HEK293 (cell line): ENCODE data around the gene TEX52.

ENCODE experiments used
- CTCF ChIA-PET: fragments of 350-600 bp; formaldehyde crosslinking; extraction: SDS; loops from one replicate; lab custom pipeline; 2021; ENCODE audit warnings: antibody characterized with exemption; lab: Yijun Ruan, JAX
- POLR2A ChIA-PET: fragments of 300-600 bp; formaldehyde crosslinking; extraction: SDS; loops from one replicate; lab custom pipeline; 2020; ENCODE audit warnings: antibody characterized with exemption, inconsistent platforms; lab: Yijun Ruan, JAX
- H3K27ac ChIP-seq: fragments of 200-500 bp; sonication (Bioruptor generic); 2 replicates; pipeline ENCODE4 v1.5.1; 2014; ENCODE audit warnings: low read depth, low read length, control low read depth, inconsistent platforms; ENCODE audit errors: extremely low read depth
- H3K36me3 ChIP-seq, 2 experiments: fragments of 200-500 bp in 1 of 2; sonication (Bioruptor generic) in 1 of 2; 1 replicate in 1 of 2; 2 replicates in 1 of 2; pipeline ENCODE4 v1.5.1; 2014 to 2017; ENCODE audit warnings: inconsistent platforms in 2 of 2, low read length in 2 of 2; ENCODE audit not compliant: control insufficient read depth in 2 of 2, insufficient read depth in 1 of 2
- H3K4me1 ChIP-seq: fragments of 200-500 bp; sonication (Bioruptor generic); 2 replicates; pipeline ENCODE4 v1.5.1; 2014; ENCODE audit warnings: mild to moderate bottlenecking, low read length, inconsistent platforms; ENCODE audit not compliant: control insufficient read depth, insufficient read depth
- H3K4me3 ChIP-seq: 2 replicates; pipeline ENCODE4 v1.5.1; 2011; ENCODE audit warnings: low read depth, mild to moderate bottlenecking, control low read depth, low read length, moderate library complexity
- H3K9me3 ChIP-seq: fragments of 200-500 bp; sonication (Bioruptor generic); 2 replicates; pipeline ENCODE4 v1.5.1; 2014; ENCODE audit warnings: low read depth, low read length, inconsistent platforms; ENCODE audit not compliant: control insufficient read depth, insufficient read depth
- BCL11B ChIP-seq: fragments of 450-650 bp; formaldehyde crosslinking; IDR thresholded peaks from 2 replicates; pipeline ENCODE4 v1.5.1; 2016; ENCODE audit warnings: low read depth, missing biosample characterization, missing genetic modification characterization
- EGR2 ChIP-seq: fragments of 450-650 bp; formaldehyde crosslinking; IDR thresholded peaks from 2 replicates; pipeline ENCODE4 v1.5.1; 2016; ENCODE audit warnings: low read depth, missing biosample characterization, missing genetic modification characterization
- FEZF1 ChIP-seq: fragments of 450-650 bp; formaldehyde crosslinking; IDR thresholded peaks from 2 replicates; pipeline ENCODE4 v1.5.1; 2016; ENCODE audit warnings: missing biosample characterization, missing genetic modification characterization
- GLI2 ChIP-seq: fragments of 450-650 bp; formaldehyde crosslinking; IDR thresholded peaks from 2 replicates; pipeline ENCODE4; 2017; ENCODE audit warnings: missing biosample characterization, missing genetic modification characterization, low read depth, borderline replicate concordance
- ZBTB17 ChIP-seq: fragments of 450-650 bp; formaldehyde crosslinking; IDR thresholded peaks from 2 replicates; pipeline ENCODE4 v1.5.1; 2016; ENCODE audit warnings: missing biosample characterization, missing genetic modification characterization
- ZFHX2 ChIP-seq: fragments of 450-650 bp; formaldehyde crosslinking; conservative IDR thresholded peaks from 2 replicates; pipeline ENCODE4 v1.5.1; 2016; ENCODE audit warnings: missing biosample characterization, missing genetic modification characterization
- ZNF121 ChIP-seq: fragments of 450-650 bp; formaldehyde crosslinking; IDR thresholded peaks from 2 replicates; pipeline ENCODE4 v1.5.1; 2016; ENCODE audit warnings: missing biosample characterization, missing genetic modification characterization
- ZNF132 ChIP-seq: fragments of 450-650 bp; formaldehyde crosslinking; IDR thresholded peaks from 2 replicates; pipeline ENCODE4 v1.5.1; 2017; ENCODE audit warnings: missing biosample characterization, missing genetic modification characterization, borderline replicate concordance
- ZNF140 ChIP-seq: fragments of 450-650 bp; formaldehyde crosslinking; IDR thresholded peaks from 2 replicates; pipeline ENCODE4 v1.5.1; 2016; ENCODE audit warnings: missing biosample characterization, missing genetic modification characterization
- ZNF211 ChIP-seq: fragments of 450-650 bp; formaldehyde crosslinking; IDR thresholded peaks from 2 replicates; pipeline ENCODE4 v1.5.1; 2016; ENCODE audit warnings: low read depth, missing biosample characterization, missing genetic modification characterization
- ZNF221 ChIP-seq: fragments of 450-650 bp; formaldehyde crosslinking; IDR thresholded peaks from 2 replicates; pipeline ENCODE4 v1.5.1; 2017; ENCODE audit warnings: missing biosample characterization, missing genetic modification characterization, borderline replicate concordance
- ZNF223 ChIP-seq: fragments of 450-650 bp; formaldehyde crosslinking; IDR thresholded peaks from 2 replicates; pipeline ENCODE4 v1.5.1; 2016; ENCODE audit warnings: missing biosample characterization, missing genetic modification characterization
- ZNF26 ChIP-seq: fragments of 450-650 bp; formaldehyde crosslinking; IDR thresholded peaks from 2 replicates; pipeline ENCODE4 v1.5.1; 2016; ENCODE audit warnings: missing biosample characterization, missing genetic modification characterization
- ZNF341 ChIP-seq: fragments of 450-650 bp; formaldehyde crosslinking; IDR thresholded peaks from 2 replicates; pipeline ENCODE4; 2016; ENCODE audit warnings: low read depth, missing biosample characterization, missing genetic modification characterization
- ZNF473 ChIP-seq: fragments of 450-650 bp; formaldehyde crosslinking; IDR thresholded peaks from 2 replicates; pipeline ENCODE4 v1.5.1; 2017; ENCODE audit warnings: missing biosample characterization, missing genetic modification characterization
- ZNF518A ChIP-seq: fragments of 450-650 bp; formaldehyde crosslinking; conservative IDR thresholded peaks from 2 replicates; pipeline ENCODE4 v1.5.1; 2016; ENCODE audit warnings: low read depth, missing biosample characterization, missing genetic modification characterization
- ZNF596 ChIP-seq: fragments of 450-650 bp; IDR thresholded peaks from 2 replicates; pipeline ENCODE4 v1.5.0; 2018; ENCODE audit warnings: missing biosample characterization, mild to moderate bottlenecking, missing genetic modification characterization, moderate library complexity
- ZNF677 ChIP-seq: fragments of 450-650 bp; IDR thresholded peaks from 2 replicates; pipeline ENCODE4 v1.5.0; 2018; ENCODE audit warnings: missing biosample characterization, mild to moderate bottlenecking, missing genetic modification characterization, moderate library complexity
- ZNF777 ChIP-seq: fragments of 450-650 bp; formaldehyde crosslinking; IDR thresholded peaks from 2 replicates; pipeline ENCODE4 v1.5.1; 2017; ENCODE audit warnings: missing biosample characterization, missing genetic modification characterization, borderline replicate concordance
- TF ChIP-seq, protein P1 (sequence below): fragments of 450-650 bp; formaldehyde crosslinking; IDR thresholded peaks from 2 replicates; pipeline ENCODE4 v1.5.1; 2017; ENCODE audit warnings: missing biosample characterization, missing genetic modification characterization
- TF ChIP-seq, protein P2 (sequence below): fragments of 450-650 bp; formaldehyde crosslinking; IDR thresholded peaks from 2 replicates; pipeline ENCODE4 v1.5.1; 2016; ENCODE audit warnings: missing biosample characterization, missing genetic modification characterization
- TF ChIP-seq, protein P3 (sequence below): fragments of 450-650 bp; formaldehyde crosslinking; IDR thresholded peaks from 2 replicates; pipeline ENCODE4 v1.5.1; 2017; ENCODE audit warnings: missing biosample characterization, mild to moderate bottlenecking, missing genetic modification characterization, moderate library complexity
- TF ChIP-seq, protein P4 (sequence below): fragments of 450-650 bp; formaldehyde crosslinking; IDR thresholded peaks from 2 replicates; pipeline ENCODE4 v1.5.1; 2017; ENCODE audit warnings: missing biosample characterization, missing genetic modification characterization

The TEX52 gene

GRCh38 chr12:2834581-2835491 lies 22.0 kb downstream of the TEX52 start, which contains the start of gene NRIP2 (continued):
- TF ChIP-seq, protein P1, sequence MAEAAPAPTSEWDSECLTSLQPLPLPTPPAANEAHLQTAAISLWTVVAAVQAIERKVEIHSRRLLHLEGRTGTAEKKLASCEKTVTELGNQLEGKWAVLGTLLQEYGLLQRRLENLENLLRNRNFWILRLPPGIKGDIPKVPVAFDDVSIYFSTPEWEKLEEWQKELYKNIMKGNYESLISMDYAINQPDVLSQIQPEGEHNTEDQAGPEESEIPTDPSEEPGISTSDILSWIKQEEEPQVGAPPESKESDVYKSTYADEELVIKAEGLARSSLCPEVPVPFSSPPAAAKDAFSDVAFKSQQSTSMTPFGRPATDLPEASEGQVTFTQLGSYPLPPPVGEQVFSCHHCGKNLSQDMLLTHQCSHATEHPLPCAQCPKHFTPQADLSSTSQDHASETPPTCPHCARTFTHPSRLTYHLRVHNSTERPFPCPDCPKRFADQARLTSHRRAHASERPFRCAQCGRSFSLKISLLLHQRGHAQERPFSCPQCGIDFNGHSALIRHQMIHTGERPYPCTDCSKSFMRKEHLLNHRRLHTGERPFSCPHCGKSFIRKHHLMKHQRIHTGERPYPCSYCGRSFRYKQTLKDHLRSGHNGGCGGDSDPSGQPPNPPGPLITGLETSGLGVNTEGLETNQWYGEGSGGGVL (tag by site-specific recombination), result peak; percentile 22; the same call in 1 of the 2 replicates

DNA sequence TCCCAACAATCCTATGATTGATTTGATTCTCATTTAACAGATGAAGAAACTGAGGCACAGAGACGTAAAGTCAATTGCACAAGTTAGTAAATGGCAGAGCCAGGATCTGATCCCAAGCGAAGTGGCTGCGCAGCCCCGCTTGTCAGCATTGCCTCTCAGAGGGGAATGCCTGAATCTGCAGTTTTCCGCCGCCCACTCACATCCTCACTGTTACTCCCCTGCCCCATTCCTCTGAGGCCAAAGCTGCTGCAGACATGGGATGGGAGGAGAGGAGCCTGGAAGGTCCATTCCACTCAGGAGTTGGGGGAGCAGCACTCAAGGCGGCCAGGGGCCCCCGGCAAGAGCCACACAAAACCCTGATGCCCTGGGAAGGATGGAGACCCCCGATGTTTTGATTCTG lies 23.0 kb downstream of the TEX52 start:
- POLR2A ChIA-PET, result interaction anchor here (0.9 kb wide), 1 partner anchor 12 kb away, joined by 3 read pairs; no protein-coding TSS in a partner anchor
- CTCF ChIA-PET, result interaction anchor here (1.0 to 2.2 kb wide), 2 partner anchors 12 to 21 kb away, joined by 4 to 8 read pairs; no protein-coding TSS in a partner anchor

DNA sequence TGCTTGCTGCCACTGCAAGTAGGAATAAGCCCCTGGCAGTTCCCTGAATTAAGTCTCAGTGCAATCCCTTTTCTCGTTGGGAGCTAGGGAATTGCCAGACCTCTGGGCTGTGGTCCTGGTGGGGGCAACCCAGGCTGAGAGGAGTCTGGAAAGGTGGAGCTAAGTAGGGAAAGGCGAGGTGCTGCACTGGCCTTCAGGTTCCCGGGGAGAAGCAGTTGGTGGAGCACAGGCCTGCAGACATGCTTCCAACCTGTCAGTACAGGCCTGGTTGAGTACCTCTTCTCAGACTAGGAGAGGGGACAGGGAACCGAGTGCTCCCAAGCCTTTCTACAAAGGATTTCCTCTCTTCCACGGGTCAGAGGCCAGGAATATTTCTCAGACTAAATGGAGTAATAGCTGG lies 23.5 kb downstream of the TEX52 start:
- H3K4me3 ChIP-seq, result no peak overlapping the region
- ChIA-PET CTCF (interaction anchor here (1.0 to 2.2 kb wide), 2 partner anchors 12 to 21 kb away, joined by 4 to 8 read pairs; no protein-coding TSS in a partner anchor), POLR2A (interaction anchor here (0.9 kb wide), 1 partner anchor 13 kb away, joined by 3 read pairs; no protein-coding TSS in a partner anchor)
- no peak overlapping the region for H3K27ac ChIP-seq
- H3K36me3 ChIP-seq, result peaks cover 12 to 28% of the 10 kb centered on the region in 2 experiments; a peak in 2 of 3 replicates
- no peaks in the 10 kb centered on the region for H3K4me1 ChIP-seq
- no peaks in the 10 kb centered on the region for H3K9me3 ChIP-seq
- no peak for TF ChIP-seq ZNF211 (tag by site-specific recombination)
- TF ChIP-seq, protein P2, sequence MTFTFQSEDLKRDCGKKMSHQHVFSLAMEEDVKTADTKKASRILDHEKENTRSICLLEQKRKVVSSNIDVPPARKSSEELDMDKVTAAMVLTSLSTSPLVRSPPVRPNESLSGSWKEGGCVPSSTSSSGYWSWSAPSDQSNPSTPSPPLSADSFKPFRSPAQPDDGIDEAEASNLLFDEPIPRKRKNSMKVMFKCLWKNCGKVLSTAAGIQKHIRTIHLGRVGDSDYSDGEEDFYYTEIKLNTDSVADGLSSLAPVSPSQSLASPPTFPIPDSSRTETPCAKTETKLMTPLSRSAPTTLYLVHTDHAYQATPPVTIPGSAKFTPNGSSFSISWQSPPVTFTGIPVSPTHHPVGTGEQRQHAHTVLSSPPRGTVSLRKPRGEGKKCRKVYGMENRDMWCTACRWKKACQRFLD, result no peak
- no peak for TF ChIP-seq ZNF26
- TF ChIP-seq, protein P3, sequence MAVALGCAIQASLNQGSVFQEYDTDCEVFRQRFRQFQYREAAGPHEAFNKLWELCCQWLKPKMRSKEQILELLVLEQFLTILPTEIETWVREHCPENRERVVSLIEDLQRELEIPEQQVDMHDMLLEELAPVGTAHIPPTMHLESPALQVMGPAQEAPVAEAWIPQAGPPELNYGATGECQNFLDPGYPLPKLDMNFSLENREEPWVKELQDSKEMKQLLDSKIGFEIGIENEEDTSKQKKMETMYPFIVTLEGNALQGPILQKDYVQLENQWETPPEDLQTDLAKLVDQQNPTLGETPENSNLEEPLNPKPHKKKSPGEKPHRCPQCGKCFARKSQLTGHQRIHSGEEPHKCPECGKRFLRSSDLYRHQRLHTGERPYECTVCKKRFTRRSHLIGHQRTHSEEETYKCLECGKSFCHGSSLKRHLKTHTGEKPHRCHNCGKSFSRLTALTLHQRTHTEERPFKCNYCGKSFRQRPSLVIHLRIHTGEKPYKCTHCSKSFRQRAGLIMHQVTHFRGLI (tag by site-specific recombination), result no peak
- no peak for TF ChIP-seq FEZF1 (tag by site-specific recombination)
- TF ChIP-seq ZNF140, result no peak
- no peak for TF ChIP-seq GLI2 (tag by site-specific recombination)
- TF ChIP-seq BCL11B (tag by site-specific recombination), result no peak
- no peak for TF ChIP-seq ZNF221
- no peak for TF ChIP-seq ZNF518A
- TF ChIP-seq ZFHX2 (tag by site-specific recombination), result no peak

More for the DNA sequence above, 23.0 kb downstream of the TEX52 start:
- H3K9me3 ChIP-seq, result no peaks in the 10 kb centered on the region
- peaks cover 7 to 26% of the 10 kb centered on the region in 2 experiments; a peak in 2 of 3 replicates for H3K36me3 ChIP-seq
- H3K4me3 ChIP-seq, result no peak overlapping the region
- no peak overlapping the region for H3K27ac ChIP-seq
- H3K4me1 ChIP-seq, result no peaks in the 10 kb centered on the region
- TF ChIP-seq ZNF132 (tag by site-specific recombination) (no peak), ZNF121 (no peak), ZBTB17 (tag by site-specific recombination) (no peak), EGR2 (tag by site-specific recombination) (peak; percentile 20; the same call in 1 of the 2 replicates), ZFHX2 (tag by site-specific recombination) (peak; percentile 69), ZNF341 (tag by site-specific recombination) (no peak), ZNF473 (no peak), ZNF596 (tag by site-specific recombination) (no peak), ZNF777 (no peak), ZNF677 (tag by site-specific recombination) (no peak), ZNF223 (no peak)
- TF ChIP-seq, protein P4, sequence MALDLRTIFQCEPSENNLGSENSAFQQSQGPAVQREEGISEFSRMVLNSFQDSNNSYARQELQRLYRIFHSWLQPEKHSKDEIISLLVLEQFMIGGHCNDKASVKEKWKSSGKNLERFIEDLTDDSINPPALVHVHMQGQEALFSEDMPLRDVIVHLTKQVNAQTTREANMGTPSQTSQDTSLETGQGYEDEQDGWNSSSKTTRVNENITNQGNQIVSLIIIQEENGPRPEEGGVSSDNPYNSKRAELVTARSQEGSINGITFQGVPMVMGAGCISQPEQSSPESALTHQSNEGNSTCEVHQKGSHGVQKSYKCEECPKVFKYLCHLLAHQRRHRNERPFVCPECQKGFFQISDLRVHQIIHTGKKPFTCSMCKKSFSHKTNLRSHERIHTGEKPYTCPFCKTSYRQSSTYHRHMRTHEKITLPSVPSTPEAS (tag by site-specific recombination), result no peak
- TF ChIP-seq, all 188 proteins: peak for 2
